Neuronal stem cell (in vitro differentiated cells): ENCODE measurements around the gene VPS33B. TPM values are rescaled to one million over a fixed set of nuclear protein-coding genes. Genes with fewer than 3 reads are reported as not detected.
A peak's percentile ranks its signal among the peaks of the same experiment; 100 is the strongest.

ENCODE experiments used
- DNase-seq: peaks from one replicate; pipeline ENCODE4 v3.0.0-alpha.2; 2013; ENCODE audit warnings: low spot score
- H2AFZ ChIP-seq: one replicate; pipeline ENCODE4 v1.6.1; 2013; ENCODE audit warnings: mild to moderate bottlenecking, low read length, inconsistent platforms
- H2AK5ac ChIP-seq: 2 replicates; pipeline ENCODE4 v1.6.1; 2013; ENCODE audit warnings: low read depth, mild to moderate bottlenecking, inconsistent platforms, low read length, moderate library complexity, mixed read lengths
- H2BK120ac ChIP-seq: 2 replicates; pipeline ENCODE4 v1.6.1; 2013; ENCODE audit warnings: low read depth, mild to moderate bottlenecking, inconsistent platforms, low read length, moderate library complexity, mixed read lengths
- H2BK12ac ChIP-seq: one replicate; pipeline ENCODE4 v1.6.1; 2013; ENCODE audit warnings: low read length, inconsistent platforms
- H2BK15ac ChIP-seq: 2 replicates; pipeline ENCODE4 v1.6.1; 2013; ENCODE audit warnings: mild to moderate bottlenecking, low read length, inconsistent platforms, mixed read lengths
- H2BK5ac ChIP-seq: one replicate; pipeline ENCODE4 v1.6.1; 2013; ENCODE audit warnings: inconsistent platforms, mild to moderate bottlenecking, low read length, moderate library complexity
- H3K14ac ChIP-seq: one replicate; pipeline ENCODE4 v1.6.1; 2013; ENCODE audit warnings: low read length, inconsistent platforms
- H3K18ac ChIP-seq: 2 replicates; pipeline ENCODE4 v1.6.1; 2013; ENCODE audit warnings: low read length, inconsistent platforms
- H3K23ac ChIP-seq: 2 replicates; pipeline ENCODE4 v1.6.1; 2013; ENCODE audit warnings: low read depth, mild to moderate bottlenecking, mixed read lengths, low read length, inconsistent platforms; ENCODE audit not compliant: poor library complexity
- H3K27ac ChIP-seq: replicated peaks from 3 replicates; pipeline ENCODE4 v1.5.1; 2013; ENCODE audit warnings: low read length, inconsistent platforms
- H3K27me3 ChIP-seq, 3 experiments: 2 replicates each; pipeline ENCODE4 v1.6.1; 2013; ENCODE audit warnings: low read length in 3 of 3, mild to moderate bottlenecking in 2 of 3, inconsistent platforms in 1 of 3, low read depth in 1 of 3, mixed read lengths in 1 of 3, moderate library complexity in 1 of 3; ENCODE audit not compliant: control insufficient read depth in 3 of 3, insufficient read depth in 3 of 3
- H3K36me3 ChIP-seq, 2 donors: replicated peaks in 1 of 2; 2 replicates each; pipeline ENCODE4 v1.6.1; 2013; ENCODE audit warnings: low read length in 2 of 2; ENCODE audit not compliant: control insufficient read depth in 2 of 2, insufficient read depth in 2 of 2
- H3K4ac ChIP-seq: 2 replicates; pipeline ENCODE4 v1.6.1; 2013; ENCODE audit warnings: inconsistent platforms, mild to moderate bottlenecking, low read length, moderate library complexity
- H3K4me1 ChIP-seq, 2 donors: 1 replicate in 1 of 2; 2 replicates in 1 of 2; pipeline ENCODE4 v1.6.1; 2013; ENCODE audit warnings: low read length in 2 of 2, low read depth in 1 of 2; ENCODE audit not compliant: control insufficient read depth in 2 of 2, insufficient read depth in 1 of 2
- H3K4me2 ChIP-seq: one replicate; pipeline ENCODE4 v1.6.1; 2013; ENCODE audit warnings: mild to moderate bottlenecking, low read length, inconsistent platforms; ENCODE audit not compliant: insufficient read depth, poor library complexity, severe bottlenecking
- H3K4me3 ChIP-seq, 2 donors: 2 replicates each; pipeline ENCODE4 v1.5.1; 2013; ENCODE audit warnings: low read length in 2 of 2, mild to moderate bottlenecking in 2 of 2, inconsistent platforms in 1 of 2, moderate library complexity in 1 of 2
- H3K79me1 ChIP-seq: one replicate; pipeline ENCODE4 v1.6.1; 2013; ENCODE audit warnings: low read depth, mild to moderate bottlenecking, inconsistent platforms, low read length, moderate library complexity
- H3K9ac ChIP-seq: one replicate; pipeline ENCODE4 v1.6.1; 2013; ENCODE audit warnings: mild to moderate bottlenecking, low read depth, low read length, inconsistent platforms; ENCODE audit not compliant: poor library complexity
- H3K9me3 ChIP-seq, 2 donors: replicated peaks in 1 of 2; 2 replicates each; pipeline versions ENCODE3 to v1.6.1; 2013; ENCODE audit warnings: low read length in 2 of 2, mild to moderate bottlenecking in 2 of 2, inconsistent platforms in 1 of 2, low read depth in 1 of 2, mixed read lengths in 1 of 2, moderate library complexity in 1 of 2; ENCODE audit not compliant: control insufficient read depth in 2 of 2, insufficient read depth in 1 of 2
- H4K8ac ChIP-seq: one replicate; pipeline ENCODE4 v1.6.1; 2013; ENCODE audit warnings: low read depth, mild to moderate bottlenecking, inconsistent platforms, low read length, moderate library complexity
- H4K91ac ChIP-seq: one replicate; pipeline ENCODE4 v1.6.1; 2013; ENCODE audit warnings: low read length, low read depth, mild to moderate bottlenecking, inconsistent platforms; ENCODE audit not compliant: poor library complexity
- WGBS, 2 donors: extraction: QIAGEN DNeasy Blood & Tissue Kit; methylation state at CpG; one replicate each; pipeline ENCODE4 v1.1.7; 2013; ENCODE audit warnings: missing lambda C conversion rate in 2 of 2, mixed read lengths in 1 of 2; ENCODE audit not compliant: insufficient read length in 2 of 2, insufficient replicate concordance in 1 of 2; ENCODE audit errors: extremely low coverage in 2 of 2; 5-methylcytosine and 5-hydroxymethylcytosine counted together
- polyA plus RNA-seq, 2 experiments: library from polyadenylated mRNA; stranded (reverse); fragments of 200-250 nt; gene quantifications; one replicate each; pipeline ENCODE4 v1.2.3, GENCODE V29; 2013

The VPS33B gene
- 15.9 TPM for polyA plus RNA-seq (2013, experiment 1 of 2)
- 17.5 TPM for polyA plus RNA-seq (2013, experiment 2 of 2)

DNA sequence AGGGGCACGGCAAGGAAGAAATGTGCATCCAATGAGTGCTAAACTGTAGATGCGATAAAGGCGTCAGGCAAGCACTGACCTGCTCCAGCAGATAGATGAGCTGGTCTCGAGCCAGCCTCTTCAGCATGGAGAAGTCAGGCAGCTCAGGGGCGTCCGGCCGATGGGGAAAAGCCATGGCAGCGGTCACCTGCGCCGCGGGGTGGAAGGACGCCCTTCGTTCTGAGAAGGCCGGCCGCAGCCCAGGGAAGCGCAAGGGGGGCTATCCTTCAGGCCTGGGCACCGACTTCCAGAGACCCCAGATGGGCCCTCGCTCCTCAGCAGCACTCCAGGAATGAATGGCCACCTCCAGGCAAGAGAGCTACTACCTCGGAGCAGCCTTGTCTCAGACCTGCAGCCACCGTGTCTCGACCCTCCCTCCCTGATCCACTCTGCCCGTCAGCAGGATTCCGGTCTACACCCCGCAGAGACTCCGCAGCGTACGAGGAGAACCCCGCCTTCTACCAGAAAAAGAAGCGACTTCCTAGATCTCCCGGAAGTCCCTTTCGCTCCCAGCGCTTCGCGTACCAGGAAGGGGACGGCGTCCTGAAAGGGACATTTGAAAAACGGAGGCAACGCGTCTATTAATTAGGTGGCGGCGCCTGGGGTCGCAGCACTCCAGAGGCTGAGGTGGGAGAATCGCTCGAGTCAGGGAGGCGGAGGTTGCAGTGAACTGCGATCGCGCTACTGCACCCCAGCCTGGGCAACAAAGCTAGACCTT is at the start of gene VPS33B:
VPS33B (minus strand) TSS at position 520 of the 757 bp plus-strand sequence; CDS start at position 175, 345 bp downstream.
- no peak within 1 kb of the TSS for H2BK120ac ChIP-seq
- H3K4ac ChIP-seq: no peak within 1 kb of the TSS
- peak within 1 kb of the TSS; percentile 89 for H3K9ac ChIP-seq
- H4K8ac ChIP-seq: no peak within 1 kb of the TSS
- H3K27ac ChIP-seq: peak within 1 kb of the TSS; percentile 62
- peaks cover 2 to 8% of the 10 kb centered on the region in 2 donors for H3K4me1 ChIP-seq
- peak within 1 kb of the TSS; percentile 21 for H3K23ac ChIP-seq
- no peak within 1 kb of the TSS for H2AK5ac ChIP-seq
- no peak within 1 kb of the TSS for H3K14ac ChIP-seq
- H3K9me3 ChIP-seq: peaks cover 0 to 2% of the 10 kb centered on the region in 2 donors
- peak within 1 kb of the TSS; percentile 84 for H2AFZ ChIP-seq
- no peaks in the 10 kb centered on the region for H3K27me3 ChIP-seq
- H3K79me1 ChIP-seq: no peaks in the 10 kb centered on the region
- peak within 1 kb of the TSS; percentile 90 for H3K18ac ChIP-seq
- H4K91ac ChIP-seq: no peak within 1 kb of the TSS
- H3K36me3 ChIP-seq: peaks cover 2 to 16% of the 10 kb centered on the region in 2 donors
- no peak within 1 kb of the TSS for H2BK15ac ChIP-seq
- DNase-seq: peak; percentile 79
- peak within 1 kb of the TSS; percentile 73 to 95 for H3K4me3 ChIP-seq
- WGBS, 2 donors: no CpG with 5 or more reads among the region's 48 CpGs
- no peak within 1 kb of the TSS for H2BK5ac ChIP-seq
- H2BK12ac ChIP-seq: no peak within 1 kb of the TSS
- H3K4me2 ChIP-seq: peak within 1 kb of the TSS; percentile 77

DNA sequence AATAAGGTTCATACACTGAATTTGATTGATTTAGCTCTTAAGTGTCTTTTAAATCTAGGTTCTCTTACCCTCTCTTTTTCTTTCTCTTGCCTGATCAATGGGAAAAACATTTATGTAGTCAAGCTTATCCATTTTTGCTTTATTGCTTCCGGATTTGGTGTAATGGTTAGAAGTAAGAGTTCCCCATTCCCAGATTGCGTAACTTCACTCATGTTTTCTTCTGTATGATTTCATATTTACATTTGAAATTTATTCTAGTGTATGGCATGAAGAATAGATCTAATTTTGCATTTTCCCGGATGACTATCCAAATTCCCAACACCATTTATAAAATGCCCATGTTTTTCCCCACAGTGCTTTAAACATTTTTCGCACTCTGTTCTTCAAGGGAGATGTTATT is 49.8 kb upstream of the VPS33B start:
- no peak overlapping the region for H3K23ac ChIP-seq
- H3K36me3 ChIP-seq: no peaks in the 10 kb centered on the region
- no peak for DNase-seq
- no peak overlapping the region for H3K4me3 ChIP-seq
- no peak overlapping the region for H2AFZ ChIP-seq
- no peaks in the 10 kb centered on the region for H3K79me1 ChIP-seq
- no peak overlapping the region for H2BK120ac ChIP-seq
- H3K9me3 ChIP-seq: no peaks in the 10 kb centered on the region
- no peak overlapping the region for H3K4ac ChIP-seq
- no peak overlapping the region for H3K27ac ChIP-seq
- no peak overlapping the region for H2BK15ac ChIP-seq
- H4K91ac ChIP-seq: no peak overlapping the region
- H2BK12ac ChIP-seq: no peak overlapping the region
- no peak overlapping the region for H2AK5ac ChIP-seq
- H3K4me2 ChIP-seq: no peak overlapping the region
- H4K8ac ChIP-seq: no peak overlapping the region
- no peak overlapping the region for H3K18ac ChIP-seq
- H2BK5ac ChIP-seq: no peak overlapping the region
- WGBS, 2 donors: no CpG with 5 or more reads among the region's 4 CpGs
- peaks cover 0 to 3% (median 0%) of the 10 kb centered on the region in 3 experiments for H3K27me3 ChIP-seq
- H3K9ac ChIP-seq: no peak overlapping the region
- H3K14ac ChIP-seq: no peak overlapping the region
- peaks cover 0 to 2% of the 10 kb centered on the region in 2 donors for H3K4me1 ChIP-seq

DNA sequence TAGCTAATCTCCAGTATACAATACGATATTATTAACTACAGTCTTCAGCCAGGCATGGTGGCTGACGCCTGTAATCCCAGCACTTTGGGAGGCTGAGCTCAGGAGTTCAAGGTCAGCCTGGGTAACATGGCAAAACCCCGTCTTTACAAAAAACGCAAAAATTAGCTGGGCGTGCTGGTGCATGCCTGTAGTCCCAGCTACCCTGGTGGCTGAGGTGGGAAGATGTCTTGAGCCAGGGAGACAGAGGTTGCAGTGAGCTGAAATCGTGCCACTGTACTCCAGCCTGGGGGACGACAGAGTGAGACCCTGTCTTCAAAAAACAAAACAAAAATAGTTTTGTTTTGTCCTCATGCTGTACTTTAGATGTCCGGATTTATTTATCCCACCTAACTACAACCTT is 48.5 kb upstream of the VPS33B start:
- Histone ChIP-seq H4K91ac (no peak overlapping the region), H2AK5ac (no peak overlapping the region), H3K18ac (no peak overlapping the region), H2BK12ac (no peak overlapping the region), H3K4me2 (no peak overlapping the region), H3K4me1 (peaks cover 0 to 2% of the 10 kb centered on the region in 2 donors), H3K79me1 (no peaks in the 10 kb centered on the region), H2BK120ac (no peak overlapping the region), H3K27me3 (peaks cover 0 to 8% (median 0%) of the 10 kb centered on the region in 3 experiments), H3K4me3 (no peak overlapping the region), H3K36me3 (no peaks in the 10 kb centered on the region), H2BK15ac (no peak overlapping the region), H3K4ac (no peak overlapping the region), H4K8ac (no peak overlapping the region), H3K9me3 (no peaks in the 10 kb centered on the region), H3K27ac (no peak overlapping the region), H3K23ac (no peak overlapping the region), H2AFZ (no peak overlapping the region), H3K14ac (no peak overlapping the region), H2BK5ac (no peak overlapping the region), H3K9ac (no peak overlapping the region)
- no peak for DNase-seq
- WGBS, 2 donors: no CpG with 5 or more reads among the region's 8 CpGs

DNA sequence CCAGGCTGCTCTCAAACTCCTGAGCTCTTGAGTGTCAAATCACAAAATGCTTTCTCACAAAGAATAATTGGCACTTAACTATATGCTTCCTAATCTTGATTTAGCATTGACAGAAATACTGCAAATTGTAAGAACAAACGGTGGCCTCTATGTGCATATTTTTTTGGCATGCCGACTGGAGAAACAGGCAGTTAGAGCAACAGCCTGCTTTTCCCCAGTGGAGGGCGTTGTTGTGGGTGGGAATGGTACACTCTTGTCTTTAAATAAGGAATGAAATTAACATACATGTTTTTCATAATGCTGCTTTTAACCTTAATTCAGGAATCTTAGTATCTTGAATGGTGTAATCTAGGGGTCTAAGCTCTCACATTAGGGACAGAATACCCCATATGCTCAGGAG is 46.6 kb upstream of the VPS33B start:
- Histone ChIP-seq H3K4me1 (peaks cover 0 to 2% of the 10 kb centered on the region in 2 donors), H3K36me3 (no peaks in the 10 kb centered on the region), H3K23ac (no peak overlapping the region), H4K8ac (no peak overlapping the region), H3K27ac (no peak overlapping the region), H2BK5ac (no peak overlapping the region), H2BK12ac (no peak overlapping the region), H2BK120ac (no peak overlapping the region), H2AFZ (no peak overlapping the region), H2AK5ac (no peak overlapping the region), H3K9me3 (peaks cover 0 to 5% of the 10 kb centered on the region in 2 donors), H3K9ac (no peak overlapping the region), H3K4ac (no peak overlapping the region), H3K14ac (no peak overlapping the region), H4K91ac (no peak overlapping the region), H3K79me1 (no peaks in the 10 kb centered on the region), H3K18ac (no peak overlapping the region), H3K27me3 (peaks cover 0 to 8% (median 0%) of the 10 kb centered on the region in 3 experiments), H3K4me2 (no peak overlapping the region), H3K4me3 (no peak overlapping the region), H2BK15ac (no peak overlapping the region)
- DNase-seq: no peak
- WGBS, 2 donors: no CpG with 5 or more reads among the region's 3 CpGs
